ENCODE measurements around the gene WDPCP. TPM values are rescaled to one million over a fixed set of nuclear protein-coding genes. Genes with fewer than 3 reads are reported as not detected.
"Not testable (repeated sequence)": the region's sequence is repeated elsewhere in the genome, so short reads cannot be mapped to it uniquely, and the experiment has no call there.

WDPCP gene
- total RNA-seq, 4 donors from 2014 or later, result 2.6 to 15.5 (median 10.9) TPM

DNA sequence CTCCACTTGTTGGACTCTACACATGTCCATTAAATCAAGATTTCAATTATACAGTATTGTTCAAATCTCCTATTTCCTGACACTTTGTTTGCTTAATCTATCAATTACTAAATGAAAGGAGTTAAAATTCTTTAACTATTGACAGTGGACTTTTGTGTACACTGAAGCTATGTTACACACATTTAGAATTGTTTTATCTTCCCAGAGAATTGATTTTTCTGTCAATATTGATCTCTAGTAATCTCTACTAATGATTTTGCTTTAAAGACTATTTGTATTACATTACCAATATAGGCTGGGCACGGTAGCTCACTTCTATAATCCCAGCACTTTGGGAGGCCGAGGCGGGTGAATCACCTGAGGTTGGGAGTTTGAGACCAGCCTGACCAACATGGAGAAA lies 215.7 kb downstream of the WDPCP start:
- Histone ChIP-seq H3K27me3 (no peaks in the 10 kb centered on the region), H3K9me3 (peaks cover 0 to 6% of the 10 kb centered on the region in 2 donors), H3K4me1 (no peaks in the 10 kb centered on the region), H3K36me3 (no peaks in the 10 kb centered on the region), H3K4me3 (no peak overlapping the region), H3K27ac (no peak overlapping the region)
- 100% methylated on average over 3 of the region's 3 CpGs for WGBS, 2 donors (ENCODE audit: low coverage in 1 of 2)
- DNase-seq, result no peak
- intact Hi-C loops (cut with DNase I; ENCODE audit: low total_unique reads), result no loop called here
- in situ Hi-C loops (cut with MboI; ENCODE audit: low pct_ligation_motif_present in 1 of 4, low pct_unique_long_range_greater_than_20kb in 1 of 4, low sequenced_read_pairs in 3 of 4), result no loop called here
- no peak for TF ChIP-seq EP300 (IDR thresholded peaks at IDR 0.05; ENCODE audit: low read depth)
- no peak for TF ChIP-seq POLR2AphosphoS5 (IDR thresholded peaks at IDR 0.05)
- TF ChIP-seq, protein P1, sequence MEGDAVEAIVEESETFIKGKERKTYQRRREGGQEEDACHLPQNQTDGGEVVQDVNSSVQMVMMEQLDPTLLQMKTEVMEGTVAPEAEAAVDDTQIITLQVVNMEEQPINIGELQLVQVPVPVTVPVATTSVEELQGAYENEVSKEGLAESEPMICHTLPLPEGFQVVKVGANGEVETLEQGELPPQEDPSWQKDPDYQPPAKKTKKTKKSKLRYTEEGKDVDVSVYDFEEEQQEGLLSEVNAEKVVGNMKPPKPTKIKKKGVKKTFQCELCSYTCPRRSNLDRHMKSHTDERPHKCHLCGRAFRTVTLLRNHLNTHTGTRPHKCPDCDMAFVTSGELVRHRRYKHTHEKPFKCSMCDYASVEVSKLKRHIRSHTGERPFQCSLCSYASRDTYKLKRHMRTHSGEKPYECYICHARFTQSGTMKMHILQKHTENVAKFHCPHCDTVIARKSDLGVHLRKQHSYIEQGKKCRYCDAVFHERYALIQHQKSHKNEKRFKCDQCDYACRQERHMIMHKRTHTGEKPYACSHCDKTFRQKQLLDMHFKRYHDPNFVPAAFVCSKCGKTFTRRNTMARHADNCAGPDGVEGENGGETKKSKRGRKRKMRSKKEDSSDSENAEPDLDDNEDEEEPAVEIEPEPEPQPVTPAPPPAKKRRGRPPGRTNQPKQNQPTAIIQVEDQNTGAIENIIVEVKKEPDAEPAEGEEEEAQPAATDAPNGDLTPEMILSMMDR (IDR thresholded peaks at IDR 0.05), result no peak
- TF ChIP-seq POLR2A (IDR thresholded peaks at IDR 0.05), result no peak

- 100% methylated on average over 1 of the region's 1 CpG for WGBS, 2 donors (ENCODE audit: low coverage in 1 of 2)
- no peak overlapping the region for H3K27ac ChIP-seq
- no peaks in the 10 kb centered on the region for H3K36me3 ChIP-seq
- DNase-seq, result no peak
- intact Hi-C loops (cut with DNase I; ENCODE audit: low total_unique reads), result no loop called here
- in situ Hi-C loops (cut with MboI; ENCODE audit: low pct_ligation_motif_present in 1 of 4, low pct_unique_long_range_greater_than_20kb in 1 of 4, low sequenced_read_pairs in 3 of 4), result no loop called here
- H3K9me3 ChIP-seq, result peaks cover 0 to 6% of the 10 kb centered on the region in 2 donors
- TF ChIP-seq POLR2A (IDR thresholded peaks at IDR 0.05), result no peak
- no peaks in the 10 kb centered on the region for H3K27me3 ChIP-seq
- H3K4me3 ChIP-seq, result no peak overlapping the region
- H3K4me1 ChIP-seq, result no peaks in the 10 kb centered on the region
Measured at GRCh38 chr2:63369146-63369545, 219.1 kb downstream of the WDPCP start.

DNA sequence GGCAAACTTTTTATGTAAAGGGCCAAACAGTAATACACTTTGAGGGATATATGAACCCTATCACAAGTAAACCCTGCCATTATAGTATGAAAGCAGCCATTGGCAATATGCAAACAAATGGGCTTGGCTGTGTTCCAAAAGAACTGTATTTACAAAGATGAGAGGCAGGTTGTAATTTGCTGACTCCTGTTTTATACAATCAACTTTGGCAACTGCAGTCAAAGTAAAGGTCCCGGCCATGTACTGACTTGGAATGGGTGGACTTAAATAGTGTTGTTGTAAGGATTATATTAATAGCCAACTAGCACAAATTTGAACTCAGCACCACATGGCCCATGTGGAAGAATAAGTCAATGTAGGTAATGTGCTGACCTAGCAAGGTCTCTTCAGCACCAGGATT lies 223.4 kb downstream of the WDPCP start:
- DNase-seq, result no peak
- Histone ChIP-seq H3K27ac (no peak overlapping the region), H3K27me3 (no peaks in the 10 kb centered on the region), H3K4me1 (no peaks in the 10 kb centered on the region), H3K4me3 (no peak overlapping the region), H3K36me3 (no peaks in the 10 kb centered on the region), H3K9me3 (no peaks in the 10 kb centered on the region)
- TF ChIP-seq, protein P1 (IDR thresholded peaks at IDR 0.05), result no peak
- TF ChIP-seq EP300 (IDR thresholded peaks at IDR 0.05; ENCODE audit: low read depth) (no peak), POLR2AphosphoS5 (IDR thresholded peaks at IDR 0.05) (no peak), POLR2A (IDR thresholded peaks at IDR 0.05) (no peak)
- intact Hi-C loops (cut with DNase I; ENCODE audit: low total_unique reads) (no loop called here), in situ Hi-C loops (cut with MboI; ENCODE audit: low pct_ligation_motif_present in 1 of 4, low pct_unique_long_range_greater_than_20kb in 1 of 4, low sequenced_read_pairs in 3 of 4) (no loop called here)
- 55 to 60% methylated on average over 1 of the region's 1 CpG for WGBS, 2 donors (ENCODE audit: low coverage in 1 of 2)

DNA sequence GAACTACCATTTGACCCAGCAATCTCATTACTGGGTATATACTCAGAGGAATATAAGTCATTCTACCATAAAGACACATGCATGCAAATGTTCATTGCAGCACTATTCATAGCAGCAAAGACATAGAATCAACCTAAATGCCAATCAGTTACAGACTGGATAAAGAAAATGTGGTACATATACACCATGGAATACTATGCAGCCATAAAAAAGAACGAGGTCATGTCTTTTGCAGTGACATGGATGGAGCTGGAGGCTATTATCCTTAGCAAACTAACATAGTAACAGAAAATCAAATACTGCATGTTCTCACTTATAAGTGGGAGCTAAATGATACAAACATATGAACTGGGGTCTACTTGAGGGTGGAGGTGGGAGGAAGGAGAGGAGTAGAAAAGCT lies 230.6 kb downstream of the WDPCP start:
- H3K4me1 ChIP-seq; H3K9me3 ChIP-seq; DNase-seq; H3K4me3 ChIP-seq; in situ Hi-C loops (cut with MboI; ENCODE audit: low pct_ligation_motif_present in 1 of 4, low pct_unique_long_range_greater_than_20kb in 1 of 4, low sequenced_read_pairs in 3 of 4); H3K36me3 ChIP-seq; H3K27me3 ChIP-seq; intact Hi-C loops (cut with DNase I; ENCODE audit: low total_unique reads); H3K27ac ChIP-seq: not testable (repeated sequence)
- 68 to 75% methylated on average over 1 of the region's 1 CpG for WGBS, 2 donors (ENCODE audit: low coverage in 1 of 2)

GRCh38 chr2:63347361-63347760 lies 240.9 kb downstream of the WDPCP start:
- no peak overlapping the region for H3K4me3 ChIP-seq
- no peak for DNase-seq
- in situ Hi-C loops (cut with MboI; ENCODE audit: low pct_ligation_motif_present in 1 of 4, low pct_unique_long_range_greater_than_20kb in 1 of 4, low sequenced_read_pairs in 3 of 4) (no loop called here), intact Hi-C loops (cut with DNase I; ENCODE audit: low total_unique reads) (no loop called here)
- H3K4me1 ChIP-seq, result no peaks in the 10 kb centered on the region
- peaks cover 19 to 20% of the 10 kb centered on the region in 2 donors for H3K9me3 ChIP-seq
- WGBS, 2 donors (ENCODE audit: low coverage in 1 of 2), result 95% methylated on average over 2 of the region's 2 CpGs; no CpG with 5 or more reads in 1 of the 2 donors
- no peak for TF ChIP-seq POLR2AphosphoS5 (IDR thresholded peaks at IDR 0.05)
- TF ChIP-seq, protein P1 (IDR thresholded peaks at IDR 0.05), result no peak
- TF ChIP-seq POLR2A (IDR thresholded peaks at IDR 0.05), result no peak
- TF ChIP-seq EP300 (IDR thresholded peaks at IDR 0.05; ENCODE audit: low read depth), result no peak
- no peaks in the 10 kb centered on the region for H3K36me3 ChIP-seq
- H3K27me3 ChIP-seq, result no peaks in the 10 kb centered on the region
- H3K27ac ChIP-seq, result no peak overlapping the region
